HG03378 (cell line): ENCODE measurements around the gene JAK3.
"Not testable (repeated sequence)": the region's sequence is repeated elsewhere in the genome, so short reads cannot be mapped to it uniquely, and the experiment has no call there.

Experiments used
- ATAC-seq: cut with Tn5 transposase; IDR thresholded peaks from one replicate; pipeline ENCODE4 v1.9.1; 2021; ENCODE audit warnings: mild to moderate bottlenecking, moderate library complexity; ENCODE audit not compliant: unreplicated experiment

The JAK3 gene

DNA sequence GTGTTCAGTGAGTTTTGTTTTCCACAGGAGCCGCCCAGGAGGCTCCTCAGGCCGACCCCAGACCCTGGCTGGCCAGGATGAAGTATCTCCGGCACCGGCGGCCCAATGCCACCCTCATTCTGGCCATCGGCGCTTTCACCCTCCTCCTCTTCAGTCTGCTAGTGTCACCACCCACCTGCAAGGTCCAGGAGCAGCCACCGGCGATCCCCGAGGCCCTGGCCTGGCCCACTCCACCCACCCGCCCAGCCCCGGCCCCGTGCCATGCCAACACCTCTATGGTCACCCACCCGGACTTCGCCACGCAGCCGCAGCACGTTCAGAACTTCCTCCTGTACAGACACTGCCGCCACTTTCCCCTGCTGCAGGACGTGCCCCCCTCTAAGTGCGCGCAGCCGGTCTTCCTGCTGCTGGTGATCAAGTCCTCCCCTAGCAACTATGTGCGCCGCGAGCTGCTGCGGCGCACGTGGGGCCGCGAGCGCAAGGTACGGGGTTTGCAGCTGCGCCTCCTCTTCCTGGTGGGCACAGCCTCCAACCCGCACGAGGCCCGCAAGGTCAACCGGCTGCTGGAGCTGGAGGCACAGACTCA is 40.0 kb downstream of the JAK3 start:
- ATAC-seq: no peak

DNA sequence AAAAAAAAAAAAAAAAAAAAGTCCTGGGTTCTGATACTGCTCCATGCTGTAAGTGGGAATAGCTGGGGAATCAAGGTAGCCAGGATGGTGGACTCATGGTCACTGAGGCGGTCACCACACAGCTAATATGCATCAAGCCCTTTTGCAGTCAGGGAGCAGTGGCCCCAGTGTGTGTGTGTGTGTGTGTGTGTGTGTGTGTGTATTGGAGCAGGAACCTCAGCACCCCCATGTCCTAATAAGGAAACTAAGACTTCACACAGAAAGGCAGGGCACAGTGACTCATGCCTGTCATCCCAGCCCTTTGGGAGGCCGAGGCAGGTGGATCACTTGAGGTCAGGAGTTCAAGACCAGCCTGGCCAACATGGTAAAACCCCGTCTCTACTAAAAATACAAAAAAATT is 40.8 kb downstream of the JAK3 start:
- ATAC-seq: no peak

- no peak for ATAC-seq
These were observed 42.4 kb downstream of the JAK3 start for GRCh38 chr19:17805427-17805826.

DNA sequence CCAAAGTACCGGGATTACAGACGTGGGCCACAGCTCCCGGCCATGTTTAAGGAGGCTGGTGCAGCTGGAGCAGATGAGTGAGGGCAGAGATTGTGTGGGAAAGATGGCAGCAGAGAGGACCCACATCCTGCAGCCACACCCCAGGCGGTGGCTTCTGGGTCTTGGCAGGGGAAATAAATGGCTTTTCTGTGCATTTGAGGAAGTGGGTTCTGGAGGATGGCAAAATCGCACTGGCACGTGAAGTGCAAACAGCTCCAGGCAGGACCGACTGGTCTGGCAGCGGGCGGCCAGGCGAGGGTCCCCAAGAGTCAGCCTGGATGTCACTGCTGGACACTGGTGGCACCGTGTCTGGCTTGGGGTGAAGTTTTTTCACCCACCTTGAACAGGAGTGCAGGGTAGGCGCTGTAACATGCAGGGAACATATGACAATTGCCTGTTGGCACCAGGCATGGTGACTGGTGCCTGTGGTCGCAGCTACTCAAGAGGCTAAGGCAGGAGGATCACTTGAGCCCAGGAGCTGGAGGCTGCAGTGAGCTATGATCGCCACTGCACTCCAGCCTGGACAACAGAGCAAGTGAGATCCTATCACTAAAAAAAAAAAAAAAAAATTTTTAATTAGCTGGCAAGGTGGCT is 44.4 kb downstream of the JAK3 start:
- ATAC-seq: no peak

DNA sequence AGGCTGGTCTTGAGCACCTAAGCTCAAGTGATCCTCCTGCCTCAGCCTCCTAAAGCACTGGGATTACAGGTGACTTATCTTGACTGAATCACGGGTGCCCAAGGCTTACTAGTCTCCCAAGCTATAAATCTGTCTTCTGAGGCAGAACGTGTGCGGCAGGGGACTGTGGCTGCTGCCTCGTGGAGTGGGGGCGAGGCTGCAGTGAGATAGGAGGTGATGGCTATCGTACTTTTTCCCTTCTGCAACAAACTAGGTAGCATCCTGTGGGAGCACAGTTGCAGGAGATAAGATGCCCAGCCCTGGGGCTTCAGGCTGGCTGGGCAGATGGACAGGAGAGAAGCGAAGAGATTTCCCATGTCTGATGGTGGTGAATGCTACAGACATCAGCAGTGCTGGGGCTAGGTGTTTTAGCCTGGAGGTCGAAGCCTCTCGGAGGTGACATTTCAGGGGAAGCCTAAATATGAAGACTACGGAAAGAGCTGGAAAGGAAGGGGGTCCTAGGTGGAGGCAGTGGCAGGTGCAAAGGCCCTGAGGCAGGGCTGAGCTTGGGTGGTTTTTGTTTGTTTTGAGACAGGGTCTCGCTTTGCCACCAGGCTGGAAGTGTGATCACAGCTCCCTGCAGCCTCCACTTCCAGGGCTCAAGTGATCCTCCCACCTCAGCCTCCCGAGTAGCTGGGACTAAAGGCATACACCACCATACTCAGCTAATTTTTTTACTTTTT is 45.5 kb downstream of the JAK3 start:
- ATAC-seq: no peak

DNA sequence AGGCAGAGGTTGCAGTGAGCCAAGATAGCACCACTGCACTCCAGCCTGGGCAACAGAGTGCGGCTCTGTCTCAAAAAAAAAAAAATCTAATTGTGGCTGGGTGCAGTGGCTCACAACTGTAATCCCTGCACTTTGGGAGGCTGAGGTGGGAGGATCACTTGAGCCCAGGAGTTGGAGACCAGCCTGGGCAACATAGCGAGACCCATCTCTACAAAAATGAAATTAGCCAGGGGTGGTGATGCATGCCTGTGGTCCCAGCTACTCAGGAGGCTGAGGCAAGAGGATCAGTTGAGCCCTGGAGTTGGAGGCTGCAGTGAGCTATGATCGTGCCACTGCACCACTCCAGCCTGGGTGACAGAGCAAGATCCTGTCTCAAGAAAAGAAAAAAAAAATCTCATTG is 49.2 kb downstream of the JAK3 start:
- ATAC-seq: not testable (repeated sequence)

- no peak for ATAC-seq
These were observed 50.2 kb downstream of the JAK3 start for GRCh38 chr19:17797424-17798201.

- ATAC-seq: no peak
These were observed 50.9 kb downstream of the JAK3 start for GRCh38 chr19:17796838-17797423.

- no peak for ATAC-seq
These were observed 51.6 kb downstream of the JAK3 start for GRCh38 chr19:17796013-17796837.

GRCh38 chr19:17795495-17795856 is 52.3 kb downstream of the JAK3 start:
- no peak for ATAC-seq

DNA sequence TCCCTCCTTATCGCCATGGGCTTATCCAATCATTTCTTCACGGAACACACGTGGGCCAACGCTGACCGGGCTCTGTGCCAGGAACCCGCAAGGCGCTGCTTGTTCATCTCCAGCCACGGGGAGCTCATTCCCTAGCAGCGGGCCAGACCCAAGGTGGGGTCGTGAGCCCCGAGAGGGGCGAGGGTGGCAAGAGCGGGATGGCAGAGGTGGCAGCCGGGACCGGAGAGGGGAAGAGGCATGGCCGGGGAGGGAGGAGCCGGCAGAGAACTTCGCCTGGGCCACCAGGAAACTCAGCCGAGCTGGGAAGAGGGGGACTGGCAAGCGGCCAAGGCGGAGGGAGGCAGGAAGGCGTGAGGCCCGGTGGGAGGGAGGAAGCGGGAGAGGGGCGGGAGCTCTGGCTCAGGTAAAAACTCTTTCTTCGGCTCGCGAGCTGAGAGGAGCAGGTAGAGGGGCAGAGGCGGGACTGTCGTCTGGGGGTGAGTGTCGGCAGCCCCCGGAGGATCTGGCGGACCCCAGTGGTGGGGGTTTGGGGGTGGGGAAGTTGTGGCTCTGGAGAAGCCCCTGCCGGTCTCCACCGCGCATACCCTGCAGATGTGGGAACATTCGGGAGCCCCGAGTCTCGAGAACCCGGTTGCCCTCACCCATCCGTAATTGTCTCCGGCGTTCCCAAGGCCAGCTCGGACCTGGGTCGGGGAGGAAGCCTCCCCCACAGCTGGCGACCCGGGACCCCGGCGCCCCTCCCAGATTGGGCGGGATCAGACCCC is 52.9 kb downstream of the JAK3 start, which contains the start of gene B3GNT3:
Gene B3GNT3, plus strand, starts transcription at position 408 of the 764 bp plus-strand sequence. CDS start 12,670 bp downstream, outside the sequence.
- no peak for ATAC-seq

GRCh38 chr19:17794412-17794730 is 53.4 kb downstream of the JAK3 start:
- ATAC-seq: no peak

- no peak for ATAC-seq
These were observed 57.6 kb downstream of the JAK3 start for GRCh38 chr19:17790059-17790780.

- no peak for ATAC-seq
These were observed 59.1 kb downstream of the JAK3 start for GRCh38 chr19:17788632-17789031.

DNA sequence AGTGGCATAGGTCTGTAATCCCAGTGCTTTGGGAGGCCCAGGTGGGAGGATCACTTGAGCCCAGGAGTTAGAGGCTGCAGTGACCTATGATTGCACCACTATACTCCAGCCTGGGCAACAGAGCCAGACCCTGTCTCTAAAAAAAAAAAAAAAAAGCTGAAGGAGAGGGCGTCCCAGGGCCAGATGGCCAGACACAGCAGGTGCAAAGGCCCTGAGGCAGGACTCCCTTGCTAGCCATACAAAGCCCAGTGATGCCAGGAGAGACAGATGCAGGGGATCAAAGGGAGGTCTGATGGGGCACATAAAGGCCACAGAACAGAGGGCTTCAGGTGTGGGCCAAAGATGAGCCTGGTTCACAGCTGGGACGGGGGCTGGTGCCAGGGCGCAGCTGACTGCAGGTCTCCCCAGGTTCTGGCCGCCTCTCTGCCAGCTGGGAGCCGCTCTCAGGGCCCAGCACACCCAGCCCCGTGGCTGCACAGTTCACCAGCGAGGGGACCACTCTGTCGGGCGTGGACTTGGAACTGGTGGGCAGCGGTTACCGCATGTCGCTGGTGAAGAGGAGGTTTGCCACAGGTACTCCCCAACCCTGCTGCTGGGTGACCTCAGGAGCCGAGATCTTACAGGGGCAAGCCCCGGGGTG is 60.4 kb downstream of the JAK3 start:
- ATAC-seq: no peak

DNA sequence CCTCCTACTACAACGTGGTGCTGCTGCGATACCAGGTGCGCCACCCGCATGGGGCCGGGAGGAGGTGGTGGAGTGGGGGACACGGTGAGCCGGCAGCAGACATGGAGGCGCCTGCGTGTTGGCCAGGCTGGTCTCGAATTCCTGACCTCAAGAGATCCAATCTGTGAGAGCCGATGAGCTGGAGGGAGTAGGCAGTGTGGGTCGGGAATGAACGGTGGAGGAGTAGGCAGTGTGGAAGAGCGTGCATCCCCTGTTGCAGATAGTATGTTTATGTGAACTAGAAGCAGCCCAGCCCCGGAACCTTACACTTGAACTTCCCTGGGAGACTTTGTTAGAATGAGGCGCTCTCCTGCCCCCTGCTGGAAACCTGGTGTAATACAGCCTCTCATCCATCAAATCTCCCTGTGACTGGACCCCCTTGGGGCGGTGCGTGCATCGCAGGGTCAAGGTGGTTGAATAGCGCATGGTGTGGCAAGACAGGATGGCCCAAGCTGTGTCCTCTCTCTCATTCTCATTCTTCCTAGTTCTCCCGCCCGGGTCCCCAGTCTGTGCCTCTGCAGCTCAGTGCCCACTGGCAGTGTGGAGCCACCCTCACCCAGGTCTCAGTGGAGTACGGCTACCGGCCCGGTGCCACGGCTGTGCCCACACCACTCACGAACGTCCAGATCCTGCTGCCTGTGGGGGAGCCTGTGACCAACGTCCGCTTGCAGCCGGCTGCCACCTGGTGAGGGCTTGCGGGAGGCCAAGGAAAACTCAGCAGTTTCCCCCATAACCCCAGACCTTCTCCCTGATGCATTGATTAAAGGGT is 63.4 kb downstream of the JAK3 start:
- ATAC-seq: no peak

DNA sequence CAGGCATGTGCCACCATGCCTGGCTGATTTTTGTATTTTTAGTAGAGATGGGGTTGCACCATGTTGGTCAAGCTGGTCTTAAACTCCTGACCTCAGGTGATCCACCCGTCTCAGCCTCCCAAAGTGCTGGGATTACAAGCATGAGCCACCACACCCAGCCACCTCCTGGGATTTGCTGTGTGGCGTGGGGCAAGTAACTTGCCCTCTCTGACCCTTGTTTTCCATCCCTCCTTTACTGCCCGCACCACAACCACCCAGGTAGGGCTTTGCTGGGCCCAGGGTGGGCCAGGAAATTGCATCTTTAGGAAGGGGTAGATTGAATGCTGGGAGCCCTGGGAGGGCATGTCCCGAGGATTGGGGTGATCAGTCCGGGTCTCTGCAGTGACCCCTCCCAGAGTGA is 64.1 kb downstream of the JAK3 start:
- ATAC-seq: not testable (repeated sequence)

DNA sequence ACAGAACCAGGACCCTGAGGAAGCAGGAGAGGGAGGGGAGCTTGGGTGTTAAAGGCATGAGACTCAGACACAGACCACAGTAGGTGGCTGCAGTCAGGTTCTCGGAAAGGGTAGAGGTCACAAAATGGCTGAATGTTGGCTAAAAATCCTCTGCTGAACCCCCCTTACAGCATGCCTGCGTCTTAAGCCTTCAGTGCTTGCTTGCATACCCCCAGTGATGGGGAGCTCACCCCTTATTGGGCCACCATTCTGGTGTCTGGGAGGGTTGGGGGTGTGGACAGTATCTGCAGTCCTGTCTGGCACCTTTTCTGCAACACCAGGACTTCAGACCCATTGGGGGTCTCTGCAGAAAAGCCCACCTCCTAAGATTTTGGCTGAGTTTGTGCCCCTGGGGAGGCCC is 67.0 kb downstream of the JAK3 start:
- no peak for ATAC-seq
